K562 (cell line): ENCODE measurements around the gene POC5. TPM values are rescaled to one million over a fixed set of nuclear protein-coding genes. Genes with fewer than 3 reads are reported as not detected.
A peak's percentile ranks its signal among the peaks of the same experiment; 100 is the strongest.

ENCODE experiments used
- ARHGAP35 ChIP-seq: fragments of 450-650 bp; IDR thresholded peaks from 2 replicates; pipeline ENCODE4 v1.6.1; 2018; ENCODE audit not compliant: partially characterized antibody
- CBX2 ChIP-seq: fragments of 200-600 bp; sonication (generic); IDR thresholded peaks from one replicate; pipeline ENCODE4 v1.6.1; 2012; ENCODE audit warnings: mild to moderate bottlenecking, low read length, inconsistent platforms; ENCODE audit not compliant: insufficient read depth, poor library complexity, severe bottlenecking
- CC2D1A ChIP-seq: fragments of 450-650 bp; IDR thresholded peaks from 2 replicates; pipeline ENCODE4 v1.6.1; 2017; ENCODE audit warnings: mild to moderate bottlenecking
- CREB3L1 ChIP-seq: fragments of 450-650 bp; IDR thresholded peaks from 2 replicates; pipeline ENCODE4 v1.6.1; 2014; ENCODE audit warnings: low read depth, mild to moderate bottlenecking, moderate library complexity, borderline replicate concordance
- DACH1 ChIP-seq: fragments of 450-650 bp; IDR thresholded peaks from 2 replicates; pipeline ENCODE4 v1.6.1; 2018; ENCODE audit not compliant: partially characterized antibody
- EP400 ChIP-seq: fragments of 450-650 bp; IDR thresholded peaks from 2 replicates; pipeline ENCODE4 v1.6.1; 2017; ENCODE audit warnings: antibody characterized with exemption, mild to moderate bottlenecking, moderate library complexity
- ETS2 ChIP-seq: IDR thresholded peaks from 2 replicates; pipeline ENCODE4 v1.6.1; 2016; ENCODE audit warnings: borderline replicate concordance, missing genetic modification characterization, mild to moderate bottlenecking, moderate library complexity, missing compliant biosample characterization; ENCODE audit not compliant: poor library complexity, severe bottlenecking
- FOXJ2 ChIP-seq: fragments of 200-800 bp; sonication (Bioruptor generic); IDR thresholded peaks from 2 replicates; pipeline ENCODE4 v1.6.1; 2016; ENCODE audit warnings: missing genetic modification characterization, missing compliant biosample characterization
- HMG20A ChIP-seq: fragments of 450-650 bp; formaldehyde crosslinking; conservative IDR thresholded peaks from 2 replicates; pipeline ENCODE4 v1.4.0; 2020; ENCODE audit warnings: mild to moderate bottlenecking, mixed read lengths
- HSF4 ChIP-seq: fragments of 250-450 bp; sonication (Bioruptor Pico); IDR thresholded peaks from 2 replicates; pipeline ENCODE4 v2.1.2; 2022; ENCODE audit warnings: mild to moderate bottlenecking, moderate library complexity, borderline replicate concordance
- ILF3 ChIP-seq: fragments of 450-650 bp; IDR thresholded peaks from 2 replicates; pipeline ENCODE4 v1.6.1; 2018; ENCODE audit warnings: antibody characterized with exemption, mild to moderate bottlenecking, moderate library complexity, borderline replicate concordance
- MNT ChIP-seq, 2 experiments: fragments of 450-650 bp; conservative IDR thresholded peaks; 2 replicates each; pipeline ENCODE4 v1.6.1; 2017; ENCODE audit warnings: mild to moderate bottlenecking in 2 of 2, moderate library complexity in 2 of 2
- MTA2 ChIP-seq: fragments of 450-650 bp; IDR thresholded peaks from 2 replicates; pipeline ENCODE4 v1.6.1; 2016; ENCODE audit warnings: low read depth
- MYC ChIP-seq, 2 experiments: fragments of 250-450 bp in 1 of 2; sonication (Bioruptor Pico) in 1 of 2; IDR thresholded peaks; 2 replicates each; pipeline versions ENCODE4 v1.5.1 to v1.6.1; 2012 to 2021; ENCODE audit warnings: low read depth in 2 of 2, borderline replicate concordance in 1 of 2, improper control_type of control experiment in 1 of 2, low read length in 1 of 2, mild to moderate bottlenecking in 1 of 2, moderate library complexity in 1 of 2
- NFYB ChIP-seq: IDR thresholded peaks from 2 replicates; pipeline ENCODE4 v1.6.1; 2011; ENCODE audit warnings: mild to moderate bottlenecking, moderate library complexity; ENCODE audit not compliant: insufficient read length; ENCODE audit errors: extremely low read depth
- NR4A1 ChIP-seq, 2 experiments: fragments of 250-450 bp in 1 of 2; fragments of 450-650 bp in 1 of 2; sonication (Bioruptor Pico) in 1 of 2; IDR thresholded peaks; 2 replicates each; pipeline versions ENCODE4 v1.4.0 to v1.6.1; 2016 to 2020; ENCODE audit warnings: mild to moderate bottlenecking in 2 of 2, missing compliant biosample characterization in 1 of 2, missing genetic modification characterization in 1 of 2, moderate library complexity in 1 of 2
- RBM34 ChIP-seq: fragments of 200-400 bp; formaldehyde crosslinking; IDR thresholded peaks from 2 replicates; pipeline ENCODE4 v1.6.1; 2018; ENCODE audit warnings: low read length, borderline replicate concordance; ENCODE audit not compliant: insufficient read depth
- TFAM ChIP-seq: fragments of 250-450 bp; sonication (Bioruptor Pico); conservative IDR thresholded peaks from 2 replicates; pipeline ENCODE4 v1.5.0; 2021; ENCODE audit warnings: mild to moderate bottlenecking, moderate library complexity
- TRIM24 ChIP-seq, 2 experiments: fragments of 450-650 bp; IDR thresholded peaks; 2 replicates each; pipeline ENCODE4 v1.6.1; 2016
- USF1 ChIP-seq: sonication (generic); formaldehyde crosslinking; IDR thresholded peaks from 2 replicates; pipeline ENCODE4 v1.9.0; 2022; ENCODE audit warnings: mild to moderate bottlenecking, missing genetic modification reagents
- ZNF282 ChIP-seq: sonication (generic); formaldehyde crosslinking; IDR thresholded peaks from 2 replicates; pipeline ENCODE4 v1.8.1; 2023; ENCODE audit warnings: missing genetic modification reagents
- ZNF408 ChIP-seq: fragments of 250-450 bp; sonication (Bioruptor Pico); IDR thresholded peaks from 2 replicates; pipeline ENCODE4 v1.4.0; 2020; ENCODE audit warnings: low read depth, mild to moderate bottlenecking, moderate library complexity
- ZNF436 ChIP-seq: fragments of 250-450, 450-650 bp; sonication (Bioruptor Pico); formaldehyde crosslinking; IDR thresholded peaks from 2 replicates; pipeline ENCODE4 v1.7.0; 2020; ENCODE audit warnings: mild to moderate bottlenecking
- ZNF511 ChIP-seq: sonication (generic); formaldehyde crosslinking; IDR thresholded peaks from 2 replicates; pipeline ENCODE4 v1.8.0; 2022; ENCODE audit warnings: mild to moderate bottlenecking, missing genetic modification reagents
- ZNF764 ChIP-seq: fragments of 250-450 bp; sonication (Bioruptor Pico); IDR thresholded peaks from 2 replicates; pipeline ENCODE4 v1.4.0; 2020; ENCODE audit warnings: low read depth, mild to moderate bottlenecking, moderate library complexity
- ZNF79 ChIP-seq: fragments of 250-450 bp; sonication (Bioruptor Pico); IDR thresholded peaks from 2 replicates; pipeline ENCODE4 v1.4.0; 2020; ENCODE audit warnings: low read depth, mild to moderate bottlenecking, moderate library complexity
- polyA plus RNA-seq, 8 experiments: library from polyadenylated mRNA; depleted of rRNA in 4 of 8; stranded (reverse) in 5 of 8; unstranded in 3 of 8; fragments of >200 nt; fragmentation: Nextera tagmentation in 2 of 8; fragmentation: Illumina TruSeq in 1 of 8; extraction: Ambion mirVana in 2 of 8; extraction: Trizol in 1 of 8; gene quantifications; 2 replicates each; pipeline versions ENCODE4 v1.2.1 to v1.2.3, GENCODE V29; 2011 to 2014; ENCODE audit warnings: inconsistent platforms in 1 of 8, missing spikeins in 1 of 8
- total RNA-seq, 7 experiments: library from RNA; depleted of rRNA in 6 of 7; stranded (reverse); fragments of >200 nt in 6 of 7; fragmentation: Illumina TruSeq in 2 of 7; extraction: Trizol in 2 of 7; gene quantifications; 2 replicates each; pipeline versions ENCODE4 v1.2.1 to v1.2.3, GENCODE V29; 2011 to 2021; ENCODE audit warnings: low replicate concordance in 1 of 7

The POC5 gene
- total and polyA plus RNA-seq, 9 of the 15 experiments (the other 6 are each of a cell fraction or from before 2014, with no cell fraction given), result 14.5 to 38.2 (median 27.0) TPM

- peak; percentile 34; the same call in 1 of the 2 replicates for TF ChIP-seq CREB3L1
- TF ChIP-seq ILF3, result no peak
- TF ChIP-seq ZNF79 (CRISPR knock-in tag), result no peak
- no peak for TF ChIP-seq DACH1
- no peak for TF ChIP-seq CBX2
- TF ChIP-seq USF1 (CRISPR knock-in tag), result no peak
- no peak for TF ChIP-seq ZNF511 (CRISPR knock-in tag)
- TF ChIP-seq EP400, result peak; percentile 36; the same call in 1 of the 2 replicates
- TF ChIP-seq HMG20A, result no peak
- no peak for TF ChIP-seq NR4A1 (CRISPR knock-in tag; IDR thresholded peaks at IDR 0.05)
- TF ChIP-seq NR4A1 (tag; IDR thresholded peaks at IDR 0.05), result no peak
- TF ChIP-seq HSF4, result no peak
- no peak for TF ChIP-seq MNT (conservative IDR thresholded peaks at IDR 0.05)
- TF ChIP-seq FOXJ2 (tag), result peak; percentile 37; the same call in 1 of the 2 replicates
- TF ChIP-seq ETS2 (tag), result no peak
- no peak for TF ChIP-seq ZNF282 (CRISPR knock-in tag)
- TF ChIP-seq ARHGAP35, result no peak
- TF ChIP-seq ZNF436, result no peak
- TF ChIP-seq TRIM24 (IDR thresholded peaks at IDR 0.05), result no peak
- TF ChIP-seq CC2D1A, result no peak
- TF ChIP-seq NFYB, result no peak
- TF ChIP-seq RBM34, result no peak
- TF ChIP-seq ZNF408 (CRISPR knock-in tag), result no peak
- TF ChIP-seq MYC (IDR thresholded peaks at IDR 0.05; ENCODE audit: low read depth, low read length), result no peak
- no peak for TF ChIP-seq MYC (CRISPR knock-in tag; IDR thresholded peaks at IDR 0.05; ENCODE audit: borderline replicate concordance, low read depth)
- no peak for TF ChIP-seq MTA2
- TF ChIP-seq TFAM (CRISPR knock-in tag), result no peak
- TF ChIP-seq ZNF764 (CRISPR knock-in tag), result no peak
These were observed 10.5 kb downstream of the POC5 start (continued) for GRCh38 chr5:75706775-75707174.
